HG02763 (cell line): ENCODE data around the gene MOV10.

Experiments used
- ATAC-seq: cut with Tn5 transposase; IDR thresholded peaks from one replicate; pipeline ENCODE4 v1.9.1; 2021; ENCODE audit warnings: mild to moderate bottlenecking, moderate library complexity; ENCODE audit not compliant: unreplicated experiment

The MOV10 gene

DNA sequence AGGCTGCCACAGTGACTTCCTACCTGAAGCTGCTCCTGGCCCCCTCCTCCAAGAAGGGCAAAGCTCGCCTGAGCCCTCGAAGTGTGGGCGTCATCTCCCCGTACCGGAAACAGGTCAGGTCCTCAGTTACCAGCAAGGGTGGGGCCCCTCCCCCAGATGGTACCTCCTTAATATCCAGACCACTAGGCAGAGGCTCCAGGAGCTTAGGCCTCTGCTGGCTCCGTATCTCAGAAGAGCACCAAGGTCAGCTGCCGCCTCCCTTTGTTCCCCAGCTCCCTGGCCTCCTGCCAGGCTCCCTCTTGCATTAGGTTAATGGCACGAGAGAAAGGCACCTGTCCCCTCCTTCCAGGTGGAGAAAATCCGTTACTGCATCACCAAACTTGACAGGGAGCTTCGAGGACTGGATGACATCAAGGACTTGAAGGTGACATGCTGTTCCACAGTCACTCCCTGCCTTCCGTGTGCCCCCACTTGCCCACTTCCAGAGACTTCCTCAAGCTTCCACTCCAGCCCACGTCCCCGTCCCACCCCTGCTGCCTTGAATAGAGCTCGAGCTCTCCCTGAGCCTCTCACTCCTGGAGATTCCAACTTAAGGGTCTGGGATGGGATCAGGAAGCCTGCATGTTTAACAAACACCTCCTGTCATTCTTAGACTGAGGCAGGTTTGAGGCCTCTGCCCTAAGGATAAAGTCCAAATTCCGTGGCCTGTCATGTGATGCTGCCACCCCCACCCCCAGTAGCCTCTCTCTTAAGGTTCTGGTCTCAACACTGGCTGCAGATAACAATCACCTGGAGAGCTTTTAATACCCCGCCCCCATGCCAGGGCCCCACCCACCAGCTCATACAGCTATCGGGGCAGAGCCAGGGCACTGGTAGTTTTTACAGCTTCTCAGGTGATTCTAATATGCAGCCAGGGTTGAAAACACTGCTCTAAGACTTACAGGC lies 24.2 kb downstream of the MOV10 start:
- no peak for ATAC-seq

DNA sequence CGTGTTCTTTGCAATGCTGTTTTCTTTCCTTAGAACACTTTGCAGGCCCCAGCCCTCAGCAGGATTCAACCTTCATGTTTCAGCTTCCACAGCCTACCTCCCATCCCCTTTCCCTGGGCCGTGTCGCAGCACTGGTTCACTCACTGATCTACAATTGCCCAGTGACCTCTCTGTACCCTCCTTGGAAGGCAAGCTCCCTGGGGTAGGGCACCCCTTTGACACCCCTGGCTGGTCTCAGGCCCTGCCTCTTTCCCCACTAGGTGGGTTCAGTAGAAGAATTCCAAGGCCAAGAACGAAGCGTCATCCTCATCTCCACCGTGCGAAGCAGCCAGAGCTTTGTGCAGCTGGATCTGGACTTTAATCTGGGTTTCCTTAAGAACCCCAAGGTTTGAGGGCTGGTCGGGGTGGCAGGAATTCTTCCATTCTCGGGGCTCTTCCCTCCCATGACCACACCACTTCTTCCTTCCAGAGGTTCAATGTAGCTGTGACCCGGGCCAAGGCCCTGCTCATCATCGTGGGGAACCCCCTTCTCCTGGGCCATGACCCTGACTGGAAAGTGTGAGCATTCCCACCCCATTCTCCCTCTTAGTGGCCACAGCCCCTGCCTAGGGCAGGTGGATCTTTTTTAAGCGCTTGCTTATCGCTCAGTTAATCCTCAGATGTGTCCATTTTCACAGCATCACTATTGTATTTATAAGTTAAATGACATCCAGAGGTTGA lies 25.1 kb downstream of the MOV10 start:
- ATAC-seq: no peak

GRCh38 chr1:112700290-112701226 lies 26.1 kb downstream of the MOV10 start:
- ATAC-seq: no peak

DNA sequence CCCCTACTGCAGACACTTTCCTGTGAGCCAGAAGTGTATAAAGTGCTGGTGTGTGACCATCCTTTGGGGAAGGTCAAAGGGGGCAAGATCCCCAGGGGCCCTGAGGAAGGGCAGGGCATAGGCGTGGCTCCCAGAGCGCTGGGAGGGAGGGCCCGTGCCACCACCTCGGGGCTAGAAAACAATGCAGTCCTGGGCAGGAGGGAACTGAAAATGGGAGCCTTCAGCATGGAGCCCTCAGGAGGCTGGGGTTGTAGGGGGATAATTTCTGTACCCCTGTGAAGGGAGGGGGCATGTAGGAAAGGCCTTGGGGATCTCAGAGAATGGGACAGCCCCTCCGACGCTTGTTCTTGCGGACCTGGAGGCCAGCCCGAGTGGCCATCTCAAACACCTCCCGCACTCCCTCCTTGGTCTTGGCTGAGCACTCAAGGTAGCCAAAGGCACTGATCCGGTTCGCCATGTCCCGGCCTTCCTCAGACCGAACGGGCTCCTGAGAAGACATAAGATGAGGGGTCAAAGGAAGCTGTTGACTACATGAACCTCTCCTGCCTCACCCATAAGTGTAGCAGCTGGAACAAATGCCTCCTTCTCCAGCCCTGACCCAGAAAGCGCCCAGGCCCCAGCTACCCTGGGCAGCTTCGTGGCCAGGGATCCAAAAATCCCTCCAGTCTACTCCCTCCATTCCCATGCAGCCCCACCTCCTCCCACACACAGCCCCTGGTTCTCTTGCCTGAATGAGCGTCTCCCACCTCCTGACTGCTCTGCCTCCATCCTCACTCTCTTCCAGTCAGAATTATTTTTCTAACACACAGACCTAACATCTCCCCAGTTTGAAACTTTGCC lies 27.0 kb downstream of the MOV10 start:
- no peak for ATAC-seq

- ATAC-seq: no peak
Measured at GRCh38 chr1:112702067-112702395, 27.6 kb downstream of the MOV10 start.

GRCh38 chr1:112702420-112703261 lies 28.2 kb downstream of the MOV10 start:
- no peak for ATAC-seq

GRCh38 chr1:112703706-112704105 lies 29.2 kb downstream of the MOV10 start:
- no peak for ATAC-seq

DNA sequence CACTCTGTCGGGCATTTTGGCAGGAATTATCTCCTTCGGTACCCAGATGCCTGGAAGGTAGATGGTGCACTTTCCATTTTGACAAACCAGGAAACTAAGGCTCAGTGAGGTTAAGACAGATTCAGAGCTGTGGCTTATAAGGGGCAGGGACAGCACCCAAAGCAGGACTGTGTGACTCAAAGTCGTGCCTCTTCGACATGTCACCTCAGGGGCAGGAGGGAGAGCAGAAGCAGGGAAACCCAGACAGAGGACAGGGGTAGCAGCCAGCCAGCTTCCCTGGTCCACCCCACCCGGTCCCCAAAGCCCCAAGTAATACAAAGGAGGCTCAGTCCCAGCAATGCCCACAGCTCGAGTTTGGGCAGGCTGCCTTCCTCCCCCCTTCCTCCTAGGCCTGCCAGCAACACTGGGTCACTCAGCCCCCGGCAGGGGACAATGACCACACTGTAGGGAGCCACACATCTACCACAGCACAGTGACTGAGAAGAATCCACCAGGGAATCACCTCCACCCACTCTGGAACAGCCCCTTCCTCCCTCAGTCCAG lies 30.0 kb downstream of the MOV10 start:
- ATAC-seq: no peak

- peak; percentile 48 for ATAC-seq
Measured at GRCh38 chr1:112704934-112705627, 30.6 kb downstream of the MOV10 start.

- ATAC-seq: peak; percentile 71
Measured at GRCh38 chr1:112706505-112707220, 32.2 kb downstream of the MOV10 start, which contains the start of gene RHOC. Gene RHOC (minus strand): TSS chr1:112707127. CDS start chr1:112703799, 3,328 bp downstream.

- ATAC-seq: peak; percentile 69
Measured at GRCh38 chr1:112707221-112708001, 33.0 kb downstream of the MOV10 start.

- no peak for ATAC-seq
Measured at GRCh38 chr1:112708002-112708448, 33.6 kb downstream of the MOV10 start.

DNA sequence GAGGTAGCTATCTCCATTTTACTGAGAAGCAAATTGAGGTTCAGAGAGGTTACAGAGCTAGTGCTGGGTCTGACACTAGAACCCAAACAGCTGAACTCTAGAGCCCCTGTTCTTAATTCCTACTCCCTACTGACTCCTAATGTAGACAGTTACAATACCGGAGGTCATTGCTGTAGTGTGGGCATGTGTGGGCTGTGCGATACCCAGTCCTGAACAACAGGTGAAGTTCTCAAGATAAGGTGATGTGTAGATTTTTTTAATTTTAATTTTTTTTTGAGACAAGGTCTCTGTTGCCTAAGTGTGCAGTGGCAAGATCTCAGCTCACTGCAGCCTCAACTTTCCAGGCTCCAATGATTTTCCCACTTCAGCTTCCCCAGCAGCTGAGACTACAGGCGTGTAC lies 34.0 kb downstream of the MOV10 start:
- ATAC-seq: no peak

DNA sequence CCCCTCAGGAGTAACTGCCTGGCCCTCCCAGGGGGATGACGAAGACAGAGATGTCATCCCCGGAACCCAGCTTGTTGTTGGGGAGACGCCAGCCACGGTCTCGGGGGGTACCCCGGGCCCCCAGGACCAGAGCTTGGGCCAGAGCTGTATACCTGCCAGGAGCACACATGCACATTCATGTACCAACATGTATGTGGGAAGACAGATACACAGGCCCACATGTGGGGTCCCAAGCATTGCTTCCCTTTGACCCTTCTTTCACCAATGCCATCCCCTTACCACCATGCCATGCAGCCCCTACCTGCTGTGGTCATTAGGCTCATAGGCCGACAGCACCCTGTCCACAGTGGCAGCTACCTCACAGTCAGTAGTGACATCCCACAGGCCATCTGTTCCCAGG lies 35.7 kb downstream of the MOV10 start:
- no peak for ATAC-seq

DNA sequence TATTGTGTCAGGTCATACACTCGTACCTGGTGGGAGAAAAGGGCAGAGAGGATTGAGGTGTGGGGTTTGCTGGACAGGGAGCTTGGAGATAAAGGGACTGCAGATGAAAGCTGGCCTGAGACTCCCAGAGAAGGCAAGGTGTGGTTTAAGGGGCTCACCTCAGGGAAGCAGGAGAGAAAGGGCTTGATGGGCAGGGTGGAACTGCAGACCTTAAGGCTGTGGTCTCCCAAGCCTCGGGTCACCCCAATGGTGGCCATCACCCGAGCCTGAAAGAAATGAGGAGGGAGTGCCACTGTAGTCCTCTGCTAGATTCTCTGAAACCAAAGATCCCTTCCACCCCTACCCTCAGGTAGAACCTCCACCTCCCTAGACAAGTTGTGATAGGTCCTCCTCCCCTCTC lies 36.1 kb downstream of the MOV10 start:
- no peak for ATAC-seq

- no peak for ATAC-seq
Measured at GRCh38 chr1:112711041-112711440, 36.6 kb downstream of the MOV10 start.

- ATAC-seq: no peak
Measured at GRCh38 chr1:112711670-112712069, 37.2 kb downstream of the MOV10 start.
